GM23338 (cell line): ENCODE data around the gene SLC9C2.

Experiments
- EZH2 ChIP-seq: fragments of 200-600 bp; sonication (generic); IDR thresholded peaks from one replicate; pipeline ENCODE4 v1.8.0; 2017; ENCODE audit warnings: antibody characterized with exemption, mild to moderate bottlenecking, low read depth; ENCODE audit not compliant: unreplicated experiment
- EZH2phosphoT487 ChIP-seq: fragments of 200-600 bp; sonication (generic); IDR thresholded peaks from one replicate; pipeline ENCODE4 v1.8.1; 2018; ENCODE audit warnings: antibody characterized with exemption; ENCODE audit not compliant: unreplicated experiment
- POLR2AphosphoS5 ChIP-seq: IDR thresholded peaks from 2 replicates; pipeline ENCODE4 v1.6.1; 2016; ENCODE audit warnings: antibody characterized with exemption, low read depth
- TF ChIP-seq, protein P1 (sequence below), 2 experiments: fragments of 200-600 bp in 1 of 2; sonication (generic) in 1 of 2; conservative IDR thresholded peaks; 2 replicates each; pipeline versions ENCODE4 v1.5.1 to v1.6.1; 2016 to 2017; ENCODE audit warnings: antibody characterized with exemption in 2 of 2, low read depth in 2 of 2, mild to moderate bottlenecking in 2 of 2, moderate library complexity in 1 of 2

DNA sequence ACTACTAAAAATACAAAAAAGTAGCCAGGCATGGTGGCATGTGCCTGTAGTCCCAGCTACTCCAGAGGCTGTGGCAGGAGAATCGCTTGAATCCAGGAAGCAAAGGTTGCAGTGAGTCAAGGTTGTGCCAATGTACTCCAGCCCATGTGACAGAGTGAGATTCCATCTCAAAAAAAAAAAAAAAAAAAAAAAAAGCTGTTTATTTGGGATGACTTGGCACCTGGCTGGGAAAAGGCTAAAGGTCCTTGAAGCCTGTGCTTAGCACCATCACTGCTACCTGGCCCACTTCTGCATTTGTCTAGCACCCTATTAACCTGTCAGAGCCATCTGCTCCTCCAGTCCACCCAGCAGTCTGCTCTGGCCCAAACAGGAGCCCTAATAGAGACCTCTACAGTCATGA lies 100.8 kb downstream of the SLC9C2 start:
- TF ChIP-seq, protein P1, sequence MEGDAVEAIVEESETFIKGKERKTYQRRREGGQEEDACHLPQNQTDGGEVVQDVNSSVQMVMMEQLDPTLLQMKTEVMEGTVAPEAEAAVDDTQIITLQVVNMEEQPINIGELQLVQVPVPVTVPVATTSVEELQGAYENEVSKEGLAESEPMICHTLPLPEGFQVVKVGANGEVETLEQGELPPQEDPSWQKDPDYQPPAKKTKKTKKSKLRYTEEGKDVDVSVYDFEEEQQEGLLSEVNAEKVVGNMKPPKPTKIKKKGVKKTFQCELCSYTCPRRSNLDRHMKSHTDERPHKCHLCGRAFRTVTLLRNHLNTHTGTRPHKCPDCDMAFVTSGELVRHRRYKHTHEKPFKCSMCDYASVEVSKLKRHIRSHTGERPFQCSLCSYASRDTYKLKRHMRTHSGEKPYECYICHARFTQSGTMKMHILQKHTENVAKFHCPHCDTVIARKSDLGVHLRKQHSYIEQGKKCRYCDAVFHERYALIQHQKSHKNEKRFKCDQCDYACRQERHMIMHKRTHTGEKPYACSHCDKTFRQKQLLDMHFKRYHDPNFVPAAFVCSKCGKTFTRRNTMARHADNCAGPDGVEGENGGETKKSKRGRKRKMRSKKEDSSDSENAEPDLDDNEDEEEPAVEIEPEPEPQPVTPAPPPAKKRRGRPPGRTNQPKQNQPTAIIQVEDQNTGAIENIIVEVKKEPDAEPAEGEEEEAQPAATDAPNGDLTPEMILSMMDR (conservative IDR thresholded peaks at IDR 0.05; ENCODE audit: low read depth in 2 of 2): no peak
- no peak for TF ChIP-seq EZH2
- no peak for TF ChIP-seq POLR2AphosphoS5
- no peak for TF ChIP-seq EZH2phosphoT487
